NCI-H345 treated with DMSO at 0.1 percent for 48 hours (cell line): ENCODE measurements around the gene ZBTB17.
"Not testable (repeated sequence)": the region's sequence is repeated elsewhere in the genome, so short reads cannot be mapped to it uniquely, and the experiment has no call there.

Experiments used
- DNase-seq: peaks from one replicate; lab custom pipeline; 2025; ENCODE audit not compliant: unreplicated experiment; lab: John Stamatoyannopoulos, UW

Gene ZBTB17

GRCh38 chr1:15936025-15936424, 39.9 kb downstream of the ZBTB17 start:
- no peak for DNase-seq

- DNase-seq: no peak
These were observed 40.6 kb downstream of the ZBTB17 start for GRCh38 chr1:15935056-15935950.

- DNase-seq: no peak
These were observed 41.5 kb downstream of the ZBTB17 start for GRCh38 chr1:15934211-15935055.

- DNase-seq: no peak
These were observed 42.2 kb downstream of the ZBTB17 start for GRCh38 chr1:15933684-15934083.

- no peak for DNase-seq
These were observed 43.3 kb downstream of the ZBTB17 start for GRCh38 chr1:15932612-15933011.

GRCh38 chr1:15931884-15932283, 44.0 kb downstream of the ZBTB17 start:
- DNase-seq: no peak

- no peak for DNase-seq
These were observed 44.5 kb downstream of the ZBTB17 start for GRCh38 chr1:15931401-15931800.

GRCh38 chr1:15928971-15929965, 46.6 kb downstream of the ZBTB17 start:
- DNase-seq: no peak

GRCh38 chr1:15926448-15926847, 49.5 kb downstream of the ZBTB17 start:
- DNase-seq: not testable (repeated sequence)

GRCh38 chr1:15923241-15923640, 52.7 kb downstream of the ZBTB17 start:
- no peak for DNase-seq

- DNase-seq: no peak
These were observed 56.8 kb downstream of the ZBTB17 start for GRCh38 chr1:15918962-15919715.

- no peak for DNase-seq
These were observed 59.0 kb downstream of the ZBTB17 start for GRCh38 chr1:15916916-15917315.

- DNase-seq: no peak
These were observed 59.5 kb downstream of the ZBTB17 start for GRCh38 chr1:15916417-15916816.

GRCh38 chr1:15915991-15916390, 59.9 kb downstream of the ZBTB17 start:
- DNase-seq: no peak

- not testable (repeated sequence) for DNase-seq
These were observed 62.3 kb downstream of the ZBTB17 start for GRCh38 chr1:15913607-15914006.

GRCh38 chr1:15911927-15912326, 64.0 kb downstream of the ZBTB17 start:
- no peak for DNase-seq

GRCh38 chr1:15911141-15911540, 64.8 kb downstream of the ZBTB17 start:
- DNase-seq: no peak

- DNase-seq: no peak
These were observed 67.3 kb downstream of the ZBTB17 start for GRCh38 chr1:15908597-15908996.

- no peak for DNase-seq
These were observed 73.0 kb downstream of the ZBTB17 start for GRCh38 chr1:15902882-15903281.

GRCh38 chr1:15900662-15901279, 75.1 kb downstream of the ZBTB17 start:
- no peak for DNase-seq
